A549 (cell line): ENCODE results near the gene NRG4. TPM values are rescaled to one million over a fixed set of nuclear protein-coding genes. Genes with fewer than 3 reads are reported as not detected.
"Not testable (repeated sequence)": the region's sequence is repeated elsewhere in the genome, so short reads cannot be mapped to it uniquely, and the experiment has no call there.

Experiments used
- ATAC-seq, 2 experiments: fragments of 200-7000 bp in 1 of 2; fragments of >200 bp in 1 of 2; cut with Nextera tagmentation in 1 of 2; cut with Tn5 transposase in 1 of 2; 3 replicates each; pipeline versions ENCODE4 v1.8.0 to v1.9.1; 2018 to 2020; ENCODE audit warnings: mild to moderate bottlenecking in 1 of 2, moderate library complexity in 1 of 2
- CTCF ChIA-PET: fragments of 300-600 bp; sonication (Branson Sonifier 250); formaldehyde crosslinking; extraction: SDS; loops from one replicate; lab custom pipeline; 2021; ENCODE audit warnings: antibody characterized with exemption, inconsistent platforms; lab: Yijun Ruan, JAX
- POLR2A ChIA-PET: fragments of 350-600 bp; formaldehyde crosslinking; extraction: SDS; loops from one replicate; lab custom pipeline; 2021; ENCODE audit warnings: antibody characterized with exemption, inconsistent platforms; lab: Yijun Ruan, JAX
- DNase-seq, 2 experiments: peaks; one replicate each; pipeline versions ENCODE4 v3.0.0 to v3.0.0-alpha.2; 2011 to 2016; ENCODE audit warnings: low read depth in 1 of 2, low spot score in 1 of 2
- FAIRE-seq: peaks from 2 replicates; lab custom pipeline; 2011; peaks lifted over from hg19 to GRCh38; lab: Jason Lieb, UNC
- H3K27ac ChIP-seq, 2 experiments: fragments of >200 bp; sonication (Bioruptor Twin); formaldehyde crosslinking; 3 replicates each; pipeline ENCODE4 v1.5.1; 2016 to 2017
- H3K4me1 ChIP-seq: fragments of >200 bp; sonication (Bioruptor Twin); formaldehyde crosslinking; 3 replicates; pipeline ENCODE4 v1.6.1; 2016
- H3K4me2 ChIP-seq: fragments of >200 bp; sonication (Bioruptor Twin); formaldehyde crosslinking; 3 replicates; pipeline ENCODE4 v1.6.1; 2016
- H3K4me3 ChIP-seq: fragments of >200 bp; sonication (Bioruptor Twin); formaldehyde crosslinking; 3 replicates; pipeline ENCODE4 v1.5.1; 2016
- H3K9me3 ChIP-seq: fragments of >200 bp; sonication (Bioruptor Twin); formaldehyde crosslinking; 3 replicates; pipeline ENCODE4 v1.6.1; 2016
- BHLHE40 ChIP-seq: IDR thresholded peaks from 2 replicates; pipeline ENCODE4 v1.6.1; 2012; ENCODE audit warnings: low read depth, low read length, inconsistent platforms
- CEBPB ChIP-seq, 2 experiments: fragments of >200 bp in 1 of 2; sonication (Bioruptor Twin) in 1 of 2; formaldehyde crosslinking in 1 of 2; IDR thresholded peaks; 2 replicates each; pipeline ENCODE4 v1.6.1; 2012 to 2016
- EHF ChIP-seq: fragments of 250-450 bp; sonication (Bioruptor Pico); IDR thresholded peaks from 2 replicates; pipeline ENCODE4 v1.5.0; 2020; ENCODE audit warnings: mild to moderate bottlenecking
- JUNB ChIP-seq: fragments of >200 bp; sonication (Bioruptor Twin); formaldehyde crosslinking; IDR thresholded peaks from 2 replicates; pipeline ENCODE4 v1.6.1; 2016
- KDM5A ChIP-seq: fragments of 200-600 bp; sonication (generic); IDR thresholded peaks from 2 replicates; pipeline ENCODE4 v1.6.1; 2016; ENCODE audit warnings: antibody characterized with exemption, mild to moderate bottlenecking
- NPAS2 ChIP-seq: fragments of 250-450 bp; sonication (Bioruptor Pico); IDR thresholded peaks from 2 replicates; pipeline ENCODE4 v1.8.0; 2022; ENCODE audit warnings: mild to moderate bottlenecking, moderate library complexity, borderline replicate concordance
- RAD21 ChIP-seq, 2 experiments: fragments of >200 bp in 1 of 2; sonication (Bioruptor Twin) in 1 of 2; formaldehyde crosslinking in 1 of 2; IDR thresholded peaks in 1 of 2; conservative IDR thresholded peaks in 1 of 2; 2 replicates in 1 of 2; 3 replicates in 1 of 2; pipeline ENCODE4 v1.6.1; 2012 to 2018; ENCODE audit warnings: inconsistent platforms in 1 of 2
- RFX5 ChIP-seq: fragments of 450-650 bp; IDR thresholded peaks from 2 replicates; pipeline ENCODE4 v1.7.1; 2014; ENCODE audit warnings: antibody characterized with exemption, mild to moderate bottlenecking, moderate library complexity
- RNF2 ChIP-seq: fragments of 200-600 bp; sonication (generic); IDR thresholded peaks from 2 replicates; pipeline ENCODE4 v1.6.1; 2016; ENCODE audit warnings: low read depth, mild to moderate bottlenecking, antibody characterized with exemption, moderate library complexity, borderline replicate concordance
- SREBF2 ChIP-seq: fragments of 450-650 bp; IDR thresholded peaks from 2 replicates; pipeline ENCODE4 v1.6.1; 2014; ENCODE audit warnings: mild to moderate bottlenecking, moderate library complexity
- TFCP2L1 ChIP-seq: fragments of 250-450 bp; sonication (Bioruptor Pico); IDR thresholded peaks from 2 replicates; pipeline ENCODE4 v1.5.0; 2021; ENCODE audit warnings: mild to moderate bottlenecking
- ZC3H11A ChIP-seq: fragments of 450-650 bp; IDR thresholded peaks from 2 replicates; pipeline ENCODE4 v1.6.1; 2014; ENCODE audit warnings: antibody characterized with exemption, mild to moderate bottlenecking
- WGBS: methylation state at CpG from one replicate; pipeline ENCODE4 v1.1.6; 2017; ENCODE audit errors: missing lambda C conversion rate; 5-methylcytosine and 5-hydroxymethylcytosine counted together
- polyA plus RNA-seq, 4 experiments: library from polyadenylated mRNA; depleted of rRNA in 3 of 4; stranded (reverse); fragments of >200 nt; fragmentation: RNase III in 1 of 4; extraction: RNeasy Plus Mini Kit Qiagen cat#74134 plus additional on column Dnase treatment in 1 of 4; gene quantifications; 2 replicates in 3 of 4; 3 replicates in 1 of 4; pipeline ENCODE4 v1.2.3, GENCODE V29; 2011 to 2017
- TF ChIP-seq, protein P1 (sequence below): fragments of 200-600 bp; sonication (generic); IDR thresholded peaks from 2 replicates; pipeline ENCODE4 v1.6.1; 2016; ENCODE audit warnings: antibody characterized with exemption, mild to moderate bottlenecking, moderate library complexity
- TF ChIP-seq, protein P2 (sequence below): fragments of 450-650 bp; IDR thresholded peaks from 2 replicates; pipeline ENCODE4 v1.6.1; 2014; ENCODE audit warnings: antibody characterized with exemption
- TF ChIP-seq, protein P3 (sequence below): fragments of 150-350 bp; IDR thresholded peaks from 2 replicates; pipeline ENCODE4 v1.6.1; 2014; ENCODE audit warnings: low read depth, mild to moderate bottlenecking, low read length

NRG4 gene
- polyA plus RNA-seq, 2 of the 4 experiments (the other 2 are of a cell fraction) = 0.56 to 9.2 TPM

DNA sequence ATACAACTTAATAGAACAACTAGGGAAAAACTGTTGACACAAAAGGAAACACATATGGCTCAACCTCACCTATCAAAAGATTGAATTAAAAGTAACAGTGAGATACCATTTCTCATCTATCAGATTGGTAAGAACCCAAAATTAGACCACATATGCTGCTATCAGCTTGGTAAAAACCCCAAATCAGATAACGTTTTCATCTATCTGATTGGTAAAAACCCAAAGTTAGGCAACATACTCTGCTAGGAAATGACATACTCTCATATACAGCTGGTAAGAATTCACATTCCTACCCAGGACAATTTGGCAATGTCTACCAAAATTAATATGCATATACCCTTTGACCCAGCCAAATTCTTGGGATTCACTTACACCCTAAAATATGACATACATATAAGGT, 26.3 kb downstream of the NRG4 start:
- CTCF ChIA-PET = interaction anchor here (0.7 kb wide), 1 partner anchor 8 kb away, joined by 3 read pairs; no protein-coding TSS in a partner anchor
- no peak overlapping the region for H3K4me2 ChIP-seq
- no peak for DNase-seq
- TF ChIP-seq SREBF2 (no peak), RNF2 (no peak), BHLHE40 (no peak), NPAS2 (CRISPR knock-in tag) (no peak), TFCP2L1 (no peak), CEBPB (IDR thresholded peaks at IDR 0.05) (no peak), RFX5 (no peak), KDM5A (no peak), JUNB (no peak), RAD21 (conservative IDR thresholded peaks at IDR 0.05 in 1 of 2, IDR thresholded peaks at IDR 0.05 in 1 of 2) (no peak), ZC3H11A (no peak), EHF (CRISPR knock-in tag) (no peak)
- TF ChIP-seq, protein P1, sequence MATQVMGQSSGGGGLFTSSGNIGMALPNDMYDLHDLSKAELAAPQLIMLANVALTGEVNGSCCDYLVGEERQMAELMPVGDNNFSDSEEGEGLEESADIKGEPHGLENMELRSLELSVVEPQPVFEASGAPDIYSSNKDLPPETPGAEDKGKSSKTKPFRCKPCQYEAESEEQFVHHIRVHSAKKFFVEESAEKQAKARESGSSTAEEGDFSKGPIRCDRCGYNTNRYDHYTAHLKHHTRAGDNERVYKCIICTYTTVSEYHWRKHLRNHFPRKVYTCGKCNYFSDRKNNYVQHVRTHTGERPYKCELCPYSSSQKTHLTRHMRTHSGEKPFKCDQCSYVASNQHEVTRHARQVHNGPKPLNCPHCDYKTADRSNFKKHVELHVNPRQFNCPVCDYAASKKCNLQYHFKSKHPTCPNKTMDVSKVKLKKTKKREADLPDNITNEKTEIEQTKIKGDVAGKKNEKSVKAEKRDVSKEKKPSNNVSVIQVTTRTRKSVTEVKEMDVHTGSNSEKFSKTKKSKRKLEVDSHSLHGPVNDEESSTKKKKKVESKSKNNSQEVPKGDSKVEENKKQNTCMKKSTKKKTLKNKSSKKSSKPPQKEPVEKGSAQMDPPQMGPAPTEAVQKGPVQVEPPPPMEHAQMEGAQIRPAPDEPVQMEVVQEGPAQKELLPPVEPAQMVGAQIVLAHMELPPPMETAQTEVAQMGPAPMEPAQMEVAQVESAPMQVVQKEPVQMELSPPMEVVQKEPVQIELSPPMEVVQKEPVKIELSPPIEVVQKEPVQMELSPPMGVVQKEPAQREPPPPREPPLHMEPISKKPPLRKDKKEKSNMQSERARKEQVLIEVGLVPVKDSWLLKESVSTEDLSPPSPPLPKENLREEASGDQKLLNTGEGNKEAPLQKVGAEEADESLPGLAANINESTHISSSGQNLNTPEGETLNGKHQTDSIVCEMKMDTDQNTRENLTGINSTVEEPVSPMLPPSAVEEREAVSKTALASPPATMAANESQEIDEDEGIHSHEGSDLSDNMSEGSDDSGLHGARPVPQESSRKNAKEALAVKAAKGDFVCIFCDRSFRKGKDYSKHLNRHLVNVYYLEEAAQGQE = no peak
- TF ChIP-seq, protein P2, sequence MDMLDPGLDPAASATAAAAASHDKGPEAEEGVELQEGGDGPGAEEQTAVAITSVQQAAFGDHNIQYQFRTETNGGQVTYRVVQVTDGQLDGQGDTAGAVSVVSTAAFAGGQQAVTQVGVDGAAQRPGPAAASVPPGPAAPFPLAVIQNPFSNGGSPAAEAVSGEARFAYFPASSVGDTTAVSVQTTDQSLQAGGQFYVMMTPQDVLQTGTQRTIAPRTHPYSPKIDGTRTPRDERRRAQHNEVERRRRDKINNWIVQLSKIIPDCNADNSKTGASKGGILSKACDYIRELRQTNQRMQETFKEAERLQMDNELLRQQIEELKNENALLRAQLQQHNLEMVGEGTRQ = no peak
- TF ChIP-seq, all 56 proteins: peak for 0
- Histone ChIP-seq H3K27ac (no peak overlapping the region), H3K9me3 (no peaks in the 10 kb centered on the region), H3K4me1 (no peaks in the 10 kb centered on the region), H3K4me3 (no peak overlapping the region)
- FAIRE-seq (peak; percentile 94), ATAC-seq (no peak)
- 33% methylated on average over 1 of the region's 1 CpG for WGBS
- POLR2A ChIA-PET = no interaction called here

DNA sequence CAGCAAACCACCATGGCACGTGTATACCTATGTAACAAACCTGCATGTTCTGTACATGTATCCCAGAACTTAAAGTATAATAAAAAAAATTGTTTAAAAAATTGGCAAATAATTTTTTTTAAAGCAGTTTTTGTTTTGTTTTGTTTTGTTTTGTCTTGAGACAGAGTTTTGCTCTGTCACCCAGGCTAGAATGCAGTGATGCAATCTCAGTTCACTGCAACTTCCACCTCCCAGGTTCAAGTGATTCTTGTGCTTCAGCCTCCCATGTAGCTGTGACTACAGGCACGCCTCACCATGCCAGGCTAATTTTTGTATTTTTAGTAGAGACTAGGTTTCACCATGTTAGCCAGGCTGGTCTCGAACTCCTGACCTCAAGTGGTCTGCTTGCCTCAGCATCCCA, 27.5 kb downstream of the NRG4 start:
- H3K27ac ChIP-seq, CTCF ChIA-PET: not testable (repeated sequence)

DNA sequence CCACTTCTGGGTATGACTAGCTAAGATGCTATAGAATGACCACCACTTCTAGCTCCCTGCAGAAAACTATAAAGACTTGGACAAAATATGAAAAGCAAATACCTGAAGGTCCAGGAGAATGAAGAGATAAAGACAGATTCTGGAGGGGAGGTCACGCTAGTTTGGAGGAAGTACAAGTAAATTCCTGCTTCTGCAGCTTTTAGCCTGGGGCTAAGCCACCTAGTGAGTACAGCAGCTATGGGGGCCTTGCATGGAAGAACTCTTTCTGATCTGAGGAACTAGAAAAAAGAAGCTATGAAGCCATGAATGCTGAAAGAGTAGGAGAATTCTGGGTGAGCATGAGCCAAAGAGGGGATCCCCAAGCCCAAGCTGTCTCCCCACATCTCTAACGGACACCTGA, 29.8 kb downstream of the NRG4 start:
- DNase-seq = no peak
- ChIA-PET CTCF (interaction anchor here (1.0 kb wide), 1 partner anchor 51 kb away, joined by 3 read pairs; no protein-coding TSS in a partner anchor), POLR2A (no interaction called here)
- ATAC-seq = no peak
- FAIRE-seq = peak; percentile 72
- H3K9me3 ChIP-seq = no peaks in the 10 kb centered on the region
- no peak overlapping the region for H3K4me3 ChIP-seq
- TF ChIP-seq, protein P3, sequence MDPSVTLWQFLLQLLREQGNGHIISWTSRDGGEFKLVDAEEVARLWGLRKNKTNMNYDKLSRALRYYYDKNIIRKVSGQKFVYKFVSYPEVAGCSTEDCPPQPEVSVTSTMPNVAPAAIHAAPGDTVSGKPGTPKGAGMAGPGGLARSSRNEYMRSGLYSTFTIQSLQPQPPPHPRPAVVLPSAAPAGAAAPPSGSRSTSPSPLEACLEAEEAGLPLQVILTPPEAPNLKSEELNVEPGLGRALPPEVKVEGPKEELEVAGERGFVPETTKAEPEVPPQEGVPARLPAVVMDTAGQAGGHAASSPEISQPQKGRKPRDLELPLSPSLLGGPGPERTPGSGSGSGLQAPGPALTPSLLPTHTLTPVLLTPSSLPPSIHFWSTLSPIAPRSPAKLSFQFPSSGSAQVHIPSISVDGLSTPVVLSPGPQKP = no peak
- no peak for TF ChIP-seq TFCP2L1
- H3K4me2 ChIP-seq = no peak overlapping the region
- H3K4me1 ChIP-seq = no peaks in the 10 kb centered on the region
- no peak overlapping the region for H3K27ac ChIP-seq
- 57% methylated on average over 2 of the region's 2 CpGs for WGBS

More for the DNA sequence above, 27.5 kb downstream of the NRG4 start:
- H3K4me3 ChIP-seq, H3K9me3 ChIP-seq, DNase-seq, ATAC-seq, H3K4me1 ChIP-seq, POLR2A ChIA-PET, FAIRE-seq, H3K4me2 ChIP-seq: not testable (repeated sequence)
- 52% methylated on average over 3 of the region's 3 CpGs for WGBS
